ENCODE data around the gene OBSCN. TPM values are rescaled to one million over a fixed set of nuclear protein-coding genes. Genes with fewer than 3 reads are reported as not detected.
A peak's percentile ranks its signal among the peaks of the same experiment; 100 is the strongest.

Gene OBSCN
- total RNA-seq, 1 donor = 13.0 TPM

DNA sequence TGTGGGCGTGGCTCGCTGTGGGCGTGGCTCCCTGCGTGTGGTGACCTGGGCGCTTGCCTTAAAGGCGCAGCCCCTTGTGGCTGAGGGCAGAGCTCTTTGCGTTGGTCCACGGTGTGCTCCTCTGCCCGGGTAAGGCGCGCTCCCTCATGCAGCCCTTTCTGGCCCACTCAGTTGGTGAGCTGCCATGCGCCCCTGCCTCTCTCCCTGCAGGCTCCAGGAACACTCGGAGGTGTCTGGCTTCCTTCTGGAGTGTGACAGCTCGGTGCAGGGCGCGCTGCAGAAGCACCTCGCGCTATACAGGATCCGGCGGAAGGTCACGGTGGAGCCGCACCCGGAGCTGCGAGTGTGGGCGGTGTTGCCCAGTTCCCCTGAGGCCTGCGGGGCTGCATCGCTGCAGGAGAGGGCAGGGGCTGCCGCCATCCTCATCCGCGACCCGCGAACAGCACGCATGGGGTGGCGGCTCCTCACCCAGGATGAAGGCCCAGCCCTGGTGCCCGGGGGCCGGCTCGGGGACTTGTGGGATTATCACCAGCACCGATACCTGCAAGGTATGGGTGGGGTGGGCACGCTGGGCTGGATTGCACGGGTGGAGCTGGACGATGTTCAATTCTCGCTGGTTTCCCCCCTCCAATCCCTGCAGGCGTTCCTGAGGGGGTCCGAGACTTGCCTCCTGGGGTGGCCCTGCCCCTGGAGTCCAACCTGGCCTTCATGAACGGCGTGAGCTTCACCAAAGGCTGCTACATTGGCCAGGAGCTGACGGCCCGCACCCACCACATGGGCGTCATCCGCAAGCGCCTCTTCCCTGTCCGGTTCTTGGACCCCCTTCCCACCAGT, 33.1 kb upstream of the OBSCN start:
- TF ChIP-seq, protein P1, sequence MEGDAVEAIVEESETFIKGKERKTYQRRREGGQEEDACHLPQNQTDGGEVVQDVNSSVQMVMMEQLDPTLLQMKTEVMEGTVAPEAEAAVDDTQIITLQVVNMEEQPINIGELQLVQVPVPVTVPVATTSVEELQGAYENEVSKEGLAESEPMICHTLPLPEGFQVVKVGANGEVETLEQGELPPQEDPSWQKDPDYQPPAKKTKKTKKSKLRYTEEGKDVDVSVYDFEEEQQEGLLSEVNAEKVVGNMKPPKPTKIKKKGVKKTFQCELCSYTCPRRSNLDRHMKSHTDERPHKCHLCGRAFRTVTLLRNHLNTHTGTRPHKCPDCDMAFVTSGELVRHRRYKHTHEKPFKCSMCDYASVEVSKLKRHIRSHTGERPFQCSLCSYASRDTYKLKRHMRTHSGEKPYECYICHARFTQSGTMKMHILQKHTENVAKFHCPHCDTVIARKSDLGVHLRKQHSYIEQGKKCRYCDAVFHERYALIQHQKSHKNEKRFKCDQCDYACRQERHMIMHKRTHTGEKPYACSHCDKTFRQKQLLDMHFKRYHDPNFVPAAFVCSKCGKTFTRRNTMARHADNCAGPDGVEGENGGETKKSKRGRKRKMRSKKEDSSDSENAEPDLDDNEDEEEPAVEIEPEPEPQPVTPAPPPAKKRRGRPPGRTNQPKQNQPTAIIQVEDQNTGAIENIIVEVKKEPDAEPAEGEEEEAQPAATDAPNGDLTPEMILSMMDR (IDR thresholded peaks at IDR 0.05; ENCODE audit: insufficient read depth, low read depth, low read length) = no peak
- no peak overlapping the region for H3K4me3 ChIP-seq (ENCODE audit: low read depth, low read length)
- DNase-seq (ENCODE audit: low read depth) = peak; percentile 25

DNA sequence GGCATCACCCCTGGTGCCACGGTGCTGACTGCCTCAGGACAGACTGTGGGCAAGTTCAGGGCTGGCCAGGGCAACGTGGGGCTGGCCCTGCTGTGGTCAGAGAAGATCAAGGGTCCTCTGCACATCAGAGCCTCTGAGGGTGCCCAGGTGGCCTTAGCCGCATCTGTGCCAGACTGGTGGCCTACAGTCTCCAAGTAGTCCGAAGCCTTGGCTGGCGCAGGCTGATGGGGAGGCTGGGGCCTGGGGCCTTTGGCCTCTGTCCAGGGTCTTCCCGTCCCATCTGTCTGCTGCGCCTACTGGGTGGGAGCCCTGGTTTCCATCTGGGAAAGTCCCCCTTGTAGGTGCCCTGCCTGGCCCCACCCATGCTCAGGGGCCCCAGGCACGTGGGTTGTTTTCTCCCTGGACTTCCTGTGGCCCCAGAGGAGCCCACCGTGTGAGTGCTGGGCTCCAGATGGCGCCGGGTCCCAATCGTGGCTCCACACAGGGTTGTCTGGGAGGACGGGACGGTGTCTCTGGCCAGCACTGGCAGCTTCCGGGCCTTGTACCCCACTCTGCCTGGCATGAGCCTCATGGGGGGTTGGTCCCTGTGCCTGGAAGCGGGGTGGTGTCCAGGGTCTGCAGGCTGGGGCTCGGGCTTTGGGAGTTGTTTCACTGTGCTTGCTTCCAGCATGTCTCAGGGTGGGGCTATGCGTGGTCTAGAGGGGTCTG, 32.4 kb upstream of the OBSCN start:
- no peak for DNase-seq (ENCODE audit: low read depth)
- TF ChIP-seq, protein P1 (IDR thresholded peaks at IDR 0.05; ENCODE audit: insufficient read depth, low read depth, low read length) = no peak
- H3K4me3 ChIP-seq (ENCODE audit: low read depth, low read length) = no peak overlapping the region

DNA sequence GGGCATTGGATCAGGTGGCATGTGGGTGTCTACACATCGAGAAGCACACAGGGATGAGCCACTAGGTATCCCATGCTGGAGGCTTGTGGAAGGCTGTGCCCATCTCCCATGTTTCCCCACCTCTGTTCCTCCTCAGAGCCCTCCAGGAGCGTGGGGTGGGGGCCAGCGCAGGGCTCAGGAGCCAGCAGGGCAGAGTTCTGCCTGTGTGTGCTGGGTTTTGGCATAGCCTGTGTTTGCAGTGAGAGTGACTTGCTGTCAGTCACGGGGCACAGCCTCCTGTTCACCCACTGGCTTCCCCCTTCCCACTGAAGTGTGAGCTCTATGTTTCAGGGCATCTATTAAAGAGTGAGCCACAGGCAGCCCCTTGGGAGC, 31.8 kb upstream of the OBSCN start:
- DNase-seq (ENCODE audit: low read depth) = no peak
- H3K4me3 ChIP-seq (ENCODE audit: low read depth, low read length) = no peak overlapping the region
- TF ChIP-seq, protein P1 (IDR thresholded peaks at IDR 0.05; ENCODE audit: insufficient read depth, low read depth, low read length) = no peak

DNA sequence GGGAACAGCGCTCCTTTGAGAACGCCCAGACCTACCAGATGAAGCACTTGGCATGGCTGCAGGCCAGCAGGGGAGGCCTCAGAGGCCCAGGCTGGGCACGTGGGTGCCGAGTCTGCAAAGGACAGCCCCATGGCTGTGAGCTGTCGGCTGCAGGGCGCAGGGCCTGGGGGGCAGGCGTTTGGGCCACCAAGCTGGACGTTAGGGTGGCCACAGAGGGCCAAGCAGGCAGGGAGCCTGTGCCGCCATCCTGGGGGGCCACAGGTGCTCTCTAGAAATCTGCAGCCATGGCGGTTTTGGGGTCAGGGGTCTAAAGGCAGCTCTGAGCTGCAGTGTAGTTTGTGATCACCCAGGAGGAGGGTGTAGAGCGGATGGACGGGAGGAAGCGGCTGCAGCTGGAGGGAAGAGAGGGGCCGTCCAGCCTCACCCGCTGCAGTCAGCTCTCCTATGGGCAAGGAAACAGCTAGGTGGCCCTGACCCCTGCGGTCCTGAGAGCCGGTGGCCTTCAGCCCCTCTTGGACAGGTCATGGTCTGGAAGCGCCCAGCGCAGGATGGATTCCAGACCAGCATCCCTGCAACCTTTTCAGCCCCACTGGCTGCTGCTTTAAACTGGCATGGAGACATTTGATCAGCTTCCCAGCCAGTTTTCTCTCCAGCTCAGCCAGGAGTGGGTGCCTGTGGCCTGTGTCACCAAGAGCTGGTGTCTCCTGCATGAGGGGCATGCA, 31.2 kb upstream of the OBSCN start:
- no peak for DNase-seq (ENCODE audit: low read depth)
- H3K4me3 ChIP-seq (ENCODE audit: low read depth, low read length) = no peak overlapping the region
- TF ChIP-seq, protein P1 (IDR thresholded peaks at IDR 0.05; ENCODE audit: insufficient read depth, low read depth, low read length) = no peak

GRCh38 chr1:228177183-228177475, 30.7 kb upstream of the OBSCN start:
- TF ChIP-seq, protein P1 (IDR thresholded peaks at IDR 0.05; ENCODE audit: insufficient read depth, low read depth, low read length) = no peak
- H3K4me3 ChIP-seq (ENCODE audit: low read depth, low read length) = no peak overlapping the region

DNA sequence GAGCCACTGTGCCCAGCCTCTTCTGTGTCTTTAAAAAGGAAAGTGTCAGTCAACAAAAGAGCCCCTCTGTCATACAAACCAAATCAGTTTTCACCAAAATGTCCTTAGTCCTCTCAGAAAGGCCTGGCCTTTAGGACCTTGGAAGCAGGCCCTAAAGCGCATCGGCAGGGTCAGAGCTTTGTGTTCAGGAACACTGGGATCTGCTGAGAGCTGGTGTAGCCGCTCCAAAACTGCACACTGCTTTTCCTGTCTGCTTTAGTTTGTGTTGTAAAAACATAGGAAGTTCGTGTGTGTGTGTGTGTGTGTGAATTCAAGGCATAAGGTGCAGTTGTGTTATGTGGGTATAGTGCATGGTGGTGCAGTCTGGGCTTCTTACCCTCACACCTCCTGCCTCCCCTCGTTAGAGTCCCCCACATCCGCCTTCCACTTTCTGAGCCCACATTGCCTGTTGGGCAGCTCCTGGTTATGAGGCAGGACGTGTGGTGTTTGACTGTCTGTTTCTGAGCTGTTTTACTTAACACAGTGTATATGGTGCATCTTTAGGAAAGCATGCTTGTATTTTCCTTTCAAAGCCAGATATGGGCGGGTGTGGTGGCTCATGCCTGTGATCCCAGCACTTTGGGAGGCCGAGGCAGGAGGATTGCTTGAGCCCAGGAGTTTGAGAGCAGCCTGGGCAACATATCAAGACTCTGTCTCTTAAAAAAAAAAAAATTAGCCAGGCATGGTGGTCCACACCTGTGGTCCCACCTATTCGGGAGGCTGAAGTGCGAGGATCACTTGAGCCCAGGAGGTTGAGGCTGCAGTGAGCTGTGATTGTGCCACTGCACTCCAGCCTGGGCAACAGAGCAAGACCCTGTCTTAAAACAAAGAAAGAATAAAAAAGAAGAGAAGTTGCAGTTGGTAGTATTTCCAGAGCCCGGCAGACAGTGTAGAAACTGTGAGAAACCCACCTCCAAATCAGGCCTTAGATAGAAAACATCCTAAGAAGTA, 29.8 kb upstream of the OBSCN start:
- H3K4me3 ChIP-seq (ENCODE audit: low read depth, low read length) = no peak overlapping the region
- TF ChIP-seq, protein P1 (IDR thresholded peaks at IDR 0.05; ENCODE audit: insufficient read depth, low read depth, low read length) = no peak
- DNase-seq (ENCODE audit: low read depth) = no peak

More at GRCh38 chr1:228177183-228177475, 30.7 kb upstream of the OBSCN start:
- no peak for DNase-seq (ENCODE audit: low read depth)
